HG03175 (cell line): ENCODE data around the gene SPEF1.
A peak's percentile ranks its signal among the peaks of the same experiment; 100 is the strongest.

Experiments
- ATAC-seq: cut with Tn5 transposase; IDR thresholded peaks from one replicate; pipeline ENCODE4 v1.9.1; 2021; ENCODE audit warnings: mild to moderate bottlenecking, moderate library complexity; ENCODE audit not compliant: unreplicated experiment

SPEF1 gene

GRCh38 chr20:3767427-3768341 lies 13.6 kb downstream of the SPEF1 start, which contains the start of gene ADISSP:
TSS of gene ADISSP (minus strand) at chr20:3767753. CDS start at chr20:3760100, 7,653 bp downstream.
- ATAC-seq: peak; percentile 91

GRCh38 chr20:3767110-3767426 lies 14.2 kb downstream of the SPEF1 start:
- no peak for ATAC-seq

- no peak for ATAC-seq
Observed at GRCh38 chr20:3766422-3767109, 14.7 kb downstream of the SPEF1 start.

- ATAC-seq: no peak
Observed at GRCh38 chr20:3765171-3765882, 15.9 kb downstream of the SPEF1 start.

GRCh38 chr20:3764659-3765058 lies 16.6 kb downstream of the SPEF1 start:
- ATAC-seq: no peak

GRCh38 chr20:3763671-3764601 lies 17.3 kb downstream of the SPEF1 start:
- no peak for ATAC-seq

GRCh38 chr20:3760655-3761348 lies 20.4 kb downstream of the SPEF1 start:
- ATAC-seq: no peak

GRCh38 chr20:3759884-3760283 lies 21.4 kb downstream of the SPEF1 start:
- ATAC-seq: no peak

GRCh38 chr20:3759316-3759823 lies 21.9 kb downstream of the SPEF1 start:
- ATAC-seq: no peak

- no peak for ATAC-seq
Observed at GRCh38 chr20:3758566-3758965, 22.7 kb downstream of the SPEF1 start.

GRCh38 chr20:3757268-3757667 lies 24.0 kb downstream of the SPEF1 start:
- no peak for ATAC-seq

- no peak for ATAC-seq
Observed at GRCh38 chr20:3755814-3756480, 25.3 kb downstream of the SPEF1 start.

GRCh38 chr20:3755269-3755668 lies 26.0 kb downstream of the SPEF1 start:
- no peak for ATAC-seq

- no peak for ATAC-seq
Observed at GRCh38 chr20:3754276-3754630, 27.0 kb downstream of the SPEF1 start.

- ATAC-seq: no peak
Observed at GRCh38 chr20:3753501-3754275, 27.6 kb downstream of the SPEF1 start.

- ATAC-seq: no peak
Observed at GRCh38 chr20:3753098-3753497, 28.1 kb downstream of the SPEF1 start.

- no peak for ATAC-seq
Observed at GRCh38 chr20:3752386-3752759, 28.9 kb downstream of the SPEF1 start.

- no peak for ATAC-seq
Observed at GRCh38 chr20:3751675-3752385, 29.4 kb downstream of the SPEF1 start.
